Uterus (tissue), 2 donors: ENCODE measurements around the gene SYCP3.
A peak's percentile ranks its signal among the peaks of the same experiment; 100 is the strongest.

Source experiments
- CTCF ChIP-seq, 4 experiments: fragments of 200-600 bp in 2 of 4; fragments of 450-650 bp in 2 of 4; sonication (generic) in 2 of 4; IDR thresholded peaks; one replicate each; pipeline ENCODE4 v1.5.1; 2016 to 2019; ENCODE audit warnings: antibody characterized with exemption in 4 of 4, mild to moderate bottlenecking in 2 of 4, moderate library complexity in 1 of 4
- POLR2A ChIP-seq, 2 donors: fragments of 450-650 bp; IDR thresholded peaks; one replicate each; pipeline ENCODE4 v1.6.1; 2016; ENCODE audit warnings: antibody characterized with exemption in 2 of 2, mild to moderate bottlenecking in 1 of 2, moderate library complexity in 1 of 2

GRCh38 chr12:101759396-101760047 lies 20.3 kb upstream of the SYCP3 start:
- peak; percentile 45 to 70 (median 67) for TF ChIP-seq CTCF (IDR thresholded peaks at IDR 0.05)
- TF ChIP-seq POLR2A (IDR thresholded peaks at IDR 0.05) = no peak
